ENCODE data around the gene PIM3.

The PIM3 gene

DNA sequence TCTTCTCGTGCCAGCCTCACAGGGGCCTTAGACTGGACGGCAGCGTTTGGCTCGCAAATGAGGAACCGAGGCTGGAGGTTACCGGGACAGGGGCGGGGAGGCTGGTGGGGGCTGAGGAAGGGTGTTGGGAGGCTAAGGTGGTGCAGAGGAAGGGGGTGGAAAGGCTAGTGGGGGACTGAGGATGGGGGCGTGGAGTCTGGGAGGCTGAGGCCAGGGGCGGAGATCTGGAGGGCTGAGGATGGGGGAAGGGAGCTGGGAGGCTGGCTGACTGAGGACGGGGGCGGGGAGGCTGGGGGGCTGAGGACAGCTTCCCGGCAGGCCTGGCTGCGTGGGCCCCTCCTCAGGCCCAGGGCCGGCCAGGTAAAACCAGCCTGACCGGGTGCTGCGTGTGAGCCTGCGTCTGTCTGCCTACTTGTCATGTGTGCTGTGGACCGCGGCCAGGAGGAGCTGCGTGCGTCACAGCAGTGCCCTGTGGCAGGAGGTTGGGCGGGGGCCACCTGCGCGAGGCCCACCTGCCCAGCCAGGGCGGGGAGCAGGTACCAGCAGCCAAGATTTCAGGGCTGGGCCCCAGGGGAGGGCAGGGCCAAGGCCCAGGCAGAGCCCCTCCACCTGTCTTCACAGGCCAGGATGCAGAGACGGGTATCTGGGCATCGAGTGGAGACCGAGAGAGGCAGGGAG lies 9.4 kb upstream of the PIM3 start:
- H3K9ac ChIP-seq (ENCODE audit: low read length), result no peak overlapping the region
- H3K27ac ChIP-seq (ENCODE audit: low read depth, low read length), result no peak overlapping the region
- no peaks in the 10 kb centered on the region for H3K36me3 ChIP-seq (ENCODE audit: low read length)
- no peak overlapping the region for H3K4me3 ChIP-seq (ENCODE audit: insufficient read depth, low read length, poor library complexity, severe bottlenecking)
- no peak overlapping the region for H3K4me2 ChIP-seq (ENCODE audit: low read depth, low read length, poor library complexity, severe bottlenecking)
- no peak overlapping the region for H2AFZ ChIP-seq (ENCODE audit: low read depth, low read length, severe bottlenecking)
- H3F3A ChIP-seq (ENCODE audit: insufficient read depth), result no peaks in the 10 kb centered on the region
- no peak for TF ChIP-seq EZH2phosphoT487 (conservative IDR thresholded peaks at IDR 0.05; ENCODE audit: low read length)
- TF ChIP-seq, protein P1, sequence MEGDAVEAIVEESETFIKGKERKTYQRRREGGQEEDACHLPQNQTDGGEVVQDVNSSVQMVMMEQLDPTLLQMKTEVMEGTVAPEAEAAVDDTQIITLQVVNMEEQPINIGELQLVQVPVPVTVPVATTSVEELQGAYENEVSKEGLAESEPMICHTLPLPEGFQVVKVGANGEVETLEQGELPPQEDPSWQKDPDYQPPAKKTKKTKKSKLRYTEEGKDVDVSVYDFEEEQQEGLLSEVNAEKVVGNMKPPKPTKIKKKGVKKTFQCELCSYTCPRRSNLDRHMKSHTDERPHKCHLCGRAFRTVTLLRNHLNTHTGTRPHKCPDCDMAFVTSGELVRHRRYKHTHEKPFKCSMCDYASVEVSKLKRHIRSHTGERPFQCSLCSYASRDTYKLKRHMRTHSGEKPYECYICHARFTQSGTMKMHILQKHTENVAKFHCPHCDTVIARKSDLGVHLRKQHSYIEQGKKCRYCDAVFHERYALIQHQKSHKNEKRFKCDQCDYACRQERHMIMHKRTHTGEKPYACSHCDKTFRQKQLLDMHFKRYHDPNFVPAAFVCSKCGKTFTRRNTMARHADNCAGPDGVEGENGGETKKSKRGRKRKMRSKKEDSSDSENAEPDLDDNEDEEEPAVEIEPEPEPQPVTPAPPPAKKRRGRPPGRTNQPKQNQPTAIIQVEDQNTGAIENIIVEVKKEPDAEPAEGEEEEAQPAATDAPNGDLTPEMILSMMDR (IDR thresholded peaks at IDR 0.05; ENCODE audit: insufficient read depth, low read length, poor library complexity, severe bottlenecking), result no peak
- no peaks in the 10 kb centered on the region for H4K20me1 ChIP-seq (ENCODE audit: low read depth, low read length)
- H3K9me2 ChIP-seq (replicated peaks; ENCODE audit: insufficient read depth, low read length), result no peaks in the 10 kb centered on the region
- H3K27me3 ChIP-seq (ENCODE audit: low read length), result no peaks in the 10 kb centered on the region
- no peaks in the 10 kb centered on the region for H3K79me2 ChIP-seq (ENCODE audit: insufficient read depth, low read length)
- H3K9me3 ChIP-seq (ENCODE audit: insufficient read depth, low read length), result no peaks in the 10 kb centered on the region

DNA sequence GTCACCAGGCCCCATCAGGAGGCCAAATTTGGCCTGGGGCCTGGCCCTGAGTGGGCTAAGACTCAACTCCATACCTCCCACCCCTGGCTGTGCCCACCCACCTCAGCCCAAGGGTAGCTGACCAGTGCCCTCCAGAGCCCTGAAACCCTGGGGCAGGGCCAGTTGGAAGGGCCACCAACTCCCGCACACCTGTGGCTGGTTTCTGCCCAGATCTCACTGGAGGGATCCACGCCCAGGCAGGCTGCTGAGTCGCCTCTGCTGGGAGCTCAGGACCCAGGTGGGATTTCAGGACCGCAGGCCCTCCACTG lies 8.9 kb upstream of the PIM3 start:
- Histone ChIP-seq H2AFZ (ENCODE audit: low read depth, low read length, severe bottlenecking) (no peak overlapping the region), H3K79me2 (ENCODE audit: insufficient read depth, low read length) (no peaks in the 10 kb centered on the region), H3K9me2 (replicated peaks; ENCODE audit: insufficient read depth, low read length) (no peaks in the 10 kb centered on the region), H3K27ac (ENCODE audit: low read depth, low read length) (no peak overlapping the region), H3K4me2 (ENCODE audit: low read depth, low read length, poor library complexity, severe bottlenecking) (no peak overlapping the region), H3K9me3 (ENCODE audit: insufficient read depth, low read length) (no peaks in the 10 kb centered on the region), H3F3A (ENCODE audit: insufficient read depth) (no peaks in the 10 kb centered on the region), H3K36me3 (ENCODE audit: low read length) (no peaks in the 10 kb centered on the region), H3K4me3 (ENCODE audit: insufficient read depth, low read length, poor library complexity, severe bottlenecking) (no peak overlapping the region), H3K27me3 (ENCODE audit: low read length) (no peaks in the 10 kb centered on the region), H4K20me1 (ENCODE audit: low read depth, low read length) (no peaks in the 10 kb centered on the region), H3K9ac (ENCODE audit: low read length) (no peak overlapping the region)
- TF ChIP-seq, protein P1 (IDR thresholded peaks at IDR 0.05; ENCODE audit: insufficient read depth, low read length, poor library complexity, severe bottlenecking), result no peak
- TF ChIP-seq EZH2phosphoT487 (conservative IDR thresholded peaks at IDR 0.05; ENCODE audit: low read length), result no peak

DNA sequence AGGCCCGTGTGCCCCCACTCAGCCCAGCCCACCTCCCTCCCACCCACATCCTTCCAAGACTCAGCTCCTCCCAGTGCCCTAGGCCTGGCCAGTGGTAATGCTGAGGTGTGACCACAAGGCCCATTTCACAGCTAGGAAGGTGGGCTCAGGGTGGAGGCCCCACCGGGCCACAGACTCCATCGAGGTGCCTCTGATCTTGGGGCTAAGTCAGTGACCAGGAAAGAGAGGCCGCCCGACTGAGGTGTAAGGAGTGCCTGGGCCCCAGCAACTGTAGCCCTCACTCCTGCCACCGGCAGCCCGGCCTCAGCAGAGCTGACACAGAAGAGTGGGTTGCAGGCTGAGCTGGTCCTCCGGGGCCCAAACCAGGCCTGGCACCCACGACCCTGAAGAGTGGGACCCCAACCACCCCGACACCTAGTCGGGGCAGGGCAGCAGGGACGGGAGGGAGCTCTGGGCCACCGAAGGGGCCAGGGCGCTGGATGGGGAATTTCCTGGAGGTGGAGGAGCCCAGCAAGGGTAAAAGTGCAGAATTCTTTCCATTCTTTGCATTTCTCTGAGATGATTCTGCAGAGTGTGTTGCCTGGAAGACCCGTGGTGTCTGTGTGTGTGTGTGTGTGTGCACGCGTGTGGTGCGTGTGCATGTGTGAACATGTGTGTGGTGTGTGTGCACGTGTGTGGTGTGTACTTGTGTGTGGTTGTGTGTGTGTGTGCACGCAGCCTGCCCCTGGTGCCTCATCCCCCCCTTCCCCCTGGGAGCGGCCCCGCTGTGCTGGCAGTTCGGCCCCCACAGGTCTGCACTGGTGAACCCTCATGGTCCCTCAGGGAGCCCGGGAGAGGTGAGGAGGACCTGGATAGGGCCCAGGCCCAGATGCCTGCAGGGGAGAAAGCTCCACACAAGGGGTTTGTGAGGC lies 8.3 kb upstream of the PIM3 start:
- TF ChIP-seq, protein P1 (IDR thresholded peaks at IDR 0.05; ENCODE audit: insufficient read depth, low read length, poor library complexity, severe bottlenecking), result no peak
- no peak for TF ChIP-seq EZH2phosphoT487 (conservative IDR thresholded peaks at IDR 0.05; ENCODE audit: low read length)
- Histone ChIP-seq H3K4me3 (ENCODE audit: insufficient read depth, low read length, poor library complexity, severe bottlenecking) (no peak overlapping the region), H3K27me3 (ENCODE audit: low read length) (no peaks in the 10 kb centered on the region), H3F3A (ENCODE audit: insufficient read depth) (no peaks in the 10 kb centered on the region), H2AFZ (ENCODE audit: low read depth, low read length, severe bottlenecking) (no peak overlapping the region), H3K4me2 (ENCODE audit: low read depth, low read length, poor library complexity, severe bottlenecking) (no peak overlapping the region), H3K36me3 (ENCODE audit: low read length) (no peaks in the 10 kb centered on the region), H3K79me2 (ENCODE audit: insufficient read depth, low read length) (no peaks in the 10 kb centered on the region), H4K20me1 (ENCODE audit: low read depth, low read length) (no peaks in the 10 kb centered on the region), H3K9ac (ENCODE audit: low read length) (no peak overlapping the region), H3K9me2 (replicated peaks; ENCODE audit: insufficient read depth, low read length) (no peaks in the 10 kb centered on the region), H3K9me3 (ENCODE audit: insufficient read depth, low read length) (no peaks in the 10 kb centered on the region), H3K27ac (ENCODE audit: low read depth, low read length) (no peak overlapping the region)

Measured in SU-DHL-6 (cell line).